IMR-90 (cell line): ENCODE results near the gene PDLIM4.

Experiments
- BHLHE40 ChIP-seq: fragments of 150-350 bp; IDR thresholded peaks from 2 replicates; pipeline ENCODE4 v1.6.1; 2016; ENCODE audit warnings: mild to moderate bottlenecking, low read depth, low read length
- CEBPB ChIP-seq: IDR thresholded peaks from 2 replicates; pipeline ENCODE4 v1.6.1; 2012; ENCODE audit warnings: low read depth, low read length, improper control_type of control experiment
- CHD1 ChIP-seq: IDR thresholded peaks from 2 replicates; pipeline ENCODE4 v1.6.1; 2012; ENCODE audit warnings: low read depth, low read length, improper control_type of control experiment
- CTCF ChIP-seq: conservative IDR thresholded peaks from 2 replicates; pipeline ENCODE4 v1.5.1; 2012; ENCODE audit warnings: mild to moderate bottlenecking, low read depth, low read length, improper control_type of control experiment
- POLR2A ChIP-seq: IDR thresholded peaks from 2 replicates; pipeline ENCODE4 v1.6.1; 2012; ENCODE audit warnings: mild to moderate bottlenecking, low read depth, low read length
- RCOR1 ChIP-seq: IDR thresholded peaks from 2 replicates; pipeline ENCODE4 v1.6.1; 2012; ENCODE audit warnings: mild to moderate bottlenecking, low read length, improper control_type of control experiment; ENCODE audit not compliant: insufficient replicate concordance
- RFX5 ChIP-seq: IDR thresholded peaks from 2 replicates; pipeline ENCODE4 v1.8.0; 2012; ENCODE audit warnings: low read depth, mild to moderate bottlenecking, low read length, moderate library complexity
- TF ChIP-seq, protein P1 (sequence below): fragments of 150-350 bp; IDR thresholded peaks from 2 replicates; pipeline ENCODE4 v1.6.1; 2017; ENCODE audit warnings: mild to moderate bottlenecking, antibody characterized with exemption, low read length, low read depth

- no peak for TF ChIP-seq POLR2A
- TF ChIP-seq CTCF, result no peak
- TF ChIP-seq CHD1, result no peak
- no peak for TF ChIP-seq RCOR1
- TF ChIP-seq CEBPB, result no peak
- TF ChIP-seq BHLHE40, result no peak
- TF ChIP-seq RFX5, result no peak
- TF ChIP-seq, protein P1, sequence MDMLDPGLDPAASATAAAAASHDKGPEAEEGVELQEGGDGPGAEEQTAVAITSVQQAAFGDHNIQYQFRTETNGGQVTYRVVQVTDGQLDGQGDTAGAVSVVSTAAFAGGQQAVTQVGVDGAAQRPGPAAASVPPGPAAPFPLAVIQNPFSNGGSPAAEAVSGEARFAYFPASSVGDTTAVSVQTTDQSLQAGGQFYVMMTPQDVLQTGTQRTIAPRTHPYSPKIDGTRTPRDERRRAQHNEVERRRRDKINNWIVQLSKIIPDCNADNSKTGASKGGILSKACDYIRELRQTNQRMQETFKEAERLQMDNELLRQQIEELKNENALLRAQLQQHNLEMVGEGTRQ, result no peak
Measured at GRCh38 chr5:132222649-132223038, 34.9 kb upstream of the PDLIM4 start.
